Measurements from ENCODE around the gene HOXC9. TPM values are rescaled to one million over a fixed set of nuclear protein-coding genes. Genes with fewer than 3 reads are reported as not detected.

HOXC9 gene
- total and polyA plus RNA-seq, 2 of the 8 experiments (the other 6 are each of a cell fraction or from before 2014, with no cell fraction given) = not detected

DNA sequence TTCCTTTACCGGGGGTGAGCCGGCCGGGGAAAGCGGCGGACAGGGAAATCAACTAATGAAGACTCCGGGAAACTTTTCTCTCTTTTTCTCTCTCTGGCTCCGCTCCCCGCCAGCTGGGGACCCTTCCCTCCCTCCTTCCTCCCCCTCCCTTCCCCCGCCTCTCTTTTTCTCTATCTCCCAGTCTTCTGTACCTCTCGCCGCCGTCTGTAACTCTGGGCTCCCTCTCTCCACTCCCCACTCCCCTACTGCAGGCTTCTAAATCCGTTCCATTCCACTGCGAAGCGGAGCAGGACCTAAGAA is 33.9 kb upstream of the HOXC9 start:
- H3K27ac ChIP-seq (ENCODE audit: low read depth, low read length) = no peak overlapping the region
- peaks cover 0 to 4% (median 2%) of the 10 kb centered on the region in 4 experiments; a peak in 3 of 7 replicates for H3K4me1 ChIP-seq (replicated peaks in 1 of 4; ENCODE audit: control insufficient read depth in 3 of 4, insufficient read depth in 4 of 4, low read length in 3 of 4)
- no peaks in the 10 kb centered on the region for H3K79me2 ChIP-seq (ENCODE audit: control insufficient read depth in 1 of 2, insufficient read depth in 2 of 2, low read length in 2 of 2)
- H2BK5ac ChIP-seq (ENCODE audit: low read depth, low read length) = no peak overlapping the region
- H3K79me1 ChIP-seq (ENCODE audit: low read depth, low read length) = no peaks in the 10 kb centered on the region
- no peak for FAIRE-seq
- no peak overlapping the region for H2BK120ac ChIP-seq (replicated peaks; ENCODE audit: low read depth, low read length)
- no peak overlapping the region for H3K23ac ChIP-seq (ENCODE audit: insufficient read length)
- no peak for DNase-seq (ENCODE audit: low read depth in 1 of 2, low spot score in 2 of 2)
- no peak overlapping the region for H3K9ac ChIP-seq (replicated peaks in 1 of 4; ENCODE audit: extremely low read depth in 1 of 4, low read depth in 3 of 4, low read length in 3 of 4)
- no peak overlapping the region for H2BK20ac ChIP-seq (ENCODE audit: low read length)
- ChIA-PET POLR2A (ENCODE audit: partially characterized antibody) (interaction anchor here (0.9 to 2.2 kb wide), 4 partner anchors 12 to 25 kb away, joined by 3 to 9 read pairs (median 4); partner anchors contain the start of gene HOXC12), CTCF (ENCODE audit: partially characterized antibody) (interaction anchor here (1.1 to 1.3 kb wide), 3 partner anchors 22 to 242 kb away, joined by 3 read pairs; no protein-coding TSS in a partner anchor)
- H4K5ac ChIP-seq (ENCODE audit: insufficient read length, low read depth, low read length) = no peak overlapping the region
- H3K14ac ChIP-seq (ENCODE audit: insufficient read length) = no peak overlapping the region
- H3K4me2 ChIP-seq (ENCODE audit: insufficient read depth in 1 of 2, low read depth in 2 of 2, low read length in 2 of 2) = peak overlapping the region; percentile 34 to 38; a peak in 3 of 4 replicates
- no peaks in the 10 kb centered on the region for H3K23me2 ChIP-seq (ENCODE audit: low read depth, low read length)
- peaks cover 0 to 4% (median 0%) of the 10 kb centered on the region in 4 experiments; a peak in 2 of 8 replicates for H3K36me3 ChIP-seq (ENCODE audit: control insufficient read depth in 2 of 4, insufficient read depth in 4 of 4, low read length in 3 of 4)
- no peaks in the 10 kb centered on the region for H3K9me3 ChIP-seq (ENCODE audit: insufficient read depth in 2 of 2, low read depth in 1 of 2, low read length in 1 of 2)
- H4K20me1 ChIP-seq (replicated peaks in 1 of 2; ENCODE audit: control insufficient read depth in 1 of 2, insufficient read depth in 2 of 2, low read length in 2 of 2) = peaks cover 23 to 40% of the 10 kb centered on the region in 2 experiments
- H3K18ac ChIP-seq (ENCODE audit: extremely low read depth, low read length) = no peak overlapping the region
- TF ChIP-seq SIX5 (IDR thresholded peaks at IDR 0.05; ENCODE audit: low read depth, low read length) = no peak
- TF ChIP-seq NANOG (IDR thresholded peaks at IDR 0.05; ENCODE audit: insufficient read depth, low read depth, low read length, poor library complexity, severe bottlenecking) = no peak
- peak; percentile 28; the same call in 1 of the 2 replicates for TF ChIP-seq TCF12 (IDR thresholded peaks at IDR 0.05; ENCODE audit: low read depth, low read length)
- TF ChIP-seq, protein P1, sequence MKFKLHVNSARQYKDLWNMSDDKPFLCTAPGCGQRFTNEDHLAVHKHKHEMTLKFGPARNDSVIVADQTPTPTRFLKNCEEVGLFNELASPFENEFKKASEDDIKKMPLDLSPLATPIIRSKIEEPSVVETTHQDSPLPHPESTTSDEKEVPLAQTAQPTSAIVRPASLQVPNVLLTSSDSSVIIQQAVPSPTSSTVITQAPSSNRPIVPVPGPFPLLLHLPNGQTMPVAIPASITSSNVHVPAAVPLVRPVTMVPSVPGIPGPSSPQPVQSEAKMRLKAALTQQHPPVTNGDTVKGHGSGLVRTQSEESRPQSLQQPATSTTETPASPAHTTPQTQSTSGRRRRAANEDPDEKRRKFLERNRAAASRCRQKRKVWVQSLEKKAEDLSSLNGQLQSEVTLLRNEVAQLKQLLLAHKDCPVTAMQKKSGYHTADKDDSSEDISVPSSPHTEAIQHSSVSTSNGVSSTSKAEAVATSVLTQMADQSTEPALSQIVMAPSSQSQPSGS (IDR thresholded peaks at IDR 0.05; ENCODE audit: low read length) = no peak
- TF ChIP-seq SP1 (IDR thresholded peaks at IDR 0.05; ENCODE audit: low read depth, low read length) = 0 out of 2 replicates have a peak, but pooled peaks have one; percentile 11
- TF ChIP-seq YY1 (IDR thresholded peaks at IDR 0.05; ENCODE audit: low read depth, low read length) = 0 out of 2 replicates have a peak, but pooled peaks have one; percentile 38
- 0 out of 4 replicates have a peak, but pooled peaks of 1 of the 2 experiments have one; percentile 25 for TF ChIP-seq SIN3A (conservative IDR thresholded peaks at IDR 0.05 in 1 of 2, IDR thresholded peaks at IDR 0.05 in 1 of 2; ENCODE audit: low read depth in 1 of 2, low read length in 2 of 2)
- peak; percentile 87 for TF ChIP-seq EGR1 (IDR thresholded peaks at IDR 0.05; ENCODE audit: borderline replicate concordance, low read depth, low read length)
- TF ChIP-seq CTBP2 (IDR thresholded peaks at IDR 0.05; ENCODE audit: borderline replicate concordance, insufficient read depth, insufficient read length, low read length) = peak; percentile 94
- H3K27me3 ChIP-seq (replicated peaks in 1 of 4; ENCODE audit: control insufficient read depth in 3 of 4, extremely low read depth in 1 of 4, insufficient read depth in 3 of 4, low read length in 3 of 4) = peaks cover 99 to 100% (median 100%) of the 10 kb centered on the region in 4 experiments
- peak overlapping the region in 1 of 4 experiments; percentile 45; a peak in 3 of 8 replicates for H3K4me3 ChIP-seq (ENCODE audit: extremely low read depth in 1 of 4, insufficient read depth in 2 of 4, low read depth in 3 of 4, low read length in 4 of 4)
- H2AFZ ChIP-seq (ENCODE audit: low read length) = no peak overlapping the region
- no peak overlapping the region for H4K91ac ChIP-seq (replicated peaks; ENCODE audit: insufficient read length, low read length)
- no peak overlapping the region for H2AK5ac ChIP-seq (ENCODE audit: low read depth, low read length)
- no peak overlapping the region for H3K56ac ChIP-seq (replicated peaks; ENCODE audit: insufficient read length, low read depth, low read length)
- 0% methylated on average over 12 of the region's 15 CpGs; no CpG with 5 or more reads in 1 of the 2 experiments for WGBS, 2 experiments (ENCODE audit: extremely low coverage in 1 of 2, insufficient coverage in 1 of 2, insufficient read length in 1 of 2, insufficient replicate concordance in 2 of 2, low coverage in 1 of 2, low lambda C conversion rate in 2 of 2, missing lambda C conversion rate in 1 of 2)
- H2BK15ac ChIP-seq (ENCODE audit: low read length) = no peak overlapping the region
- no peak overlapping the region for H4K8ac ChIP-seq (ENCODE audit: extremely low read depth, insufficient read depth, low read length)
- H2BK12ac ChIP-seq (ENCODE audit: low read depth, low read length) = 0 out of 2 replicates have a peak overlapping the region, but pooled peaks have one; percentile 35
- H3K4ac ChIP-seq (replicated peaks; ENCODE audit: insufficient read length, low read depth, low read length) = no peak overlapping the region
